ENCODE measurements around the gene MIF.

Gene MIF

GRCh38 chr22:23893945-23894709 lies at the start of gene MIF:
Gene MIF (plus strand): TSS chr22:23894383. CDS start chr22:23894475, 92 bp downstream.
- Histone ChIP-seq H3K27ac (peak within 1 kb of the TSS; percentile 87 to 89), H3K4me3 (peak within 1 kb of the TSS; percentile 77)
- DNase-seq (ENCODE audit: low spot score) = peak; percentile 95
- TF ChIP-seq CTCF (IDR thresholded peaks at IDR 0.05) = peak; percentile 72

- no peak for DNase-seq (ENCODE audit: low spot score)
- TF ChIP-seq CTCF (IDR thresholded peaks at IDR 0.05) = no peak
- Histone ChIP-seq H3K4me3 (no peak overlapping the region), H3K27ac (peak overlapping the region in 1 of 2 donors; percentile 26)
These were observed 49.4 kb upstream of the MIF start for GRCh38 chr22:23844739-23845202.

GRCh38 chr22:23845265-23846080 lies 48.7 kb upstream of the MIF start:
- Histone ChIP-seq H3K4me3 (no peak overlapping the region), H3K27ac (peak overlapping the region in 1 of 2 donors; percentile 66)
- no peak for TF ChIP-seq CTCF (IDR thresholded peaks at IDR 0.05)
- no peak for DNase-seq (ENCODE audit: low spot score)

GRCh38 chr22:23846081-23846469 lies 48.1 kb upstream of the MIF start:
- H3K27ac ChIP-seq = peak overlapping the region; percentile 1 to 66
- no peak for TF ChIP-seq CTCF (IDR thresholded peaks at IDR 0.05)
- H3K4me3 ChIP-seq = no peak overlapping the region
- no peak for DNase-seq (ENCODE audit: low spot score)

GRCh38 chr22:23847310-23847920 lies 46.8 kb upstream of the MIF start:
- no peak for DNase-seq (ENCODE audit: low spot score)
- Histone ChIP-seq H3K27ac (no peak overlapping the region), H3K4me3 (no peak overlapping the region)
- no peak for TF ChIP-seq CTCF (IDR thresholded peaks at IDR 0.05)

- no peak overlapping the region for H3K27ac ChIP-seq
- DNase-seq (ENCODE audit: low spot score) = no peak
- TF ChIP-seq CTCF (IDR thresholded peaks at IDR 0.05) = no peak
- no peak overlapping the region for H3K4me3 ChIP-seq
These were observed 46.0 kb upstream of the MIF start for GRCh38 chr22:23847991-23848864.

All from coronary artery (tissue), 2 donors.